Adipocyte (in vitro differentiated cells): ENCODE data around the gene CSN2.
"Not testable (repeated sequence)": the region's sequence is repeated elsewhere in the genome, so short reads cannot be mapped to it uniquely, and the experiment has no call there.

Experiments
- DNase-seq: peaks from one replicate; pipeline ENCODE4 v3.0.0-alpha.2; 2015; ENCODE audit warnings: low read depth
- H3K27me3 ChIP-seq: replicated peaks from 2 replicates; pipeline ENCODE4 v1.7.0; 2013; ENCODE audit warnings: mild to moderate bottlenecking, low read length, moderate library complexity; ENCODE audit not compliant: control insufficient read depth, insufficient read depth
- H3K36me3 ChIP-seq: 2 replicates; pipeline ENCODE4 v1.7.0; 2013; ENCODE audit warnings: low read length, mild to moderate bottlenecking, moderate library complexity; ENCODE audit not compliant: control insufficient read depth, insufficient read depth, severe bottlenecking
- H3K4me1 ChIP-seq: 2 replicates; pipeline ENCODE4 v1.7.0; 2013; ENCODE audit warnings: mild to moderate bottlenecking, low read length, moderate library complexity; ENCODE audit not compliant: control insufficient read depth, insufficient read depth
- H3K4me3 ChIP-seq: 2 replicates; pipeline ENCODE4 v1.7.0; 2013; ENCODE audit warnings: mild to moderate bottlenecking, low read length, moderate library complexity
- H3K9ac ChIP-seq: 2 replicates; pipeline ENCODE4 v1.7.0; 2013; ENCODE audit warnings: mild to moderate bottlenecking, low read length, moderate library complexity
- H3K9me3 ChIP-seq: 2 replicates; pipeline ENCODE4 v1.7.0; 2013; ENCODE audit warnings: mild to moderate bottlenecking, low read length, moderate library complexity; ENCODE audit not compliant: control insufficient read depth

CSN2 gene

GRCh38 chr4:69970071-69970470 is 4.5 kb upstream of the CSN2 start:
- Histone ChIP-seq H3K4me1 (no peaks in the 10 kb centered on the region), H3K36me3 (no peaks in the 10 kb centered on the region), H3K9ac (no peak overlapping the region), H3K4me3 (no peak overlapping the region), H3K9me3 (no peaks in the 10 kb centered on the region), H3K27me3 (no peaks in the 10 kb centered on the region)
- peak; percentile 52 for DNase-seq

GRCh38 chr4:69957209-69957608 is 8.3 kb downstream of the CSN2 start:
- Histone ChIP-seq H3K36me3 (no peaks in the 10 kb centered on the region), H3K9ac (no peak overlapping the region), H3K4me3 (no peak overlapping the region), H3K4me1 (peaks cover 16% of the 10 kb centered on the region), H3K9me3 (no peaks in the 10 kb centered on the region), H3K27me3 (no peaks in the 10 kb centered on the region)
- DNase-seq, result no peak

- no peak overlapping the region for H3K4me3 ChIP-seq
- DNase-seq, result no peak
- H3K27me3 ChIP-seq, result no peaks in the 10 kb centered on the region
Observed at GRCh38 chr4:69951602-69952001, 13.9 kb downstream of the CSN2 start.

GRCh38 chr4:69936566-69936965 is 29.0 kb downstream of the CSN2 start:
- peak; percentile 84 for DNase-seq
- Histone ChIP-seq H3K4me3 (no peak overlapping the region), H3K27me3 (no peaks in the 10 kb centered on the region), H3K9me3 (no peaks in the 10 kb centered on the region), H3K36me3 (no peaks in the 10 kb centered on the region), H3K9ac (no peak overlapping the region), H3K4me1 (peaks cover 9% of the 10 kb centered on the region)

More at GRCh38 chr4:69951602-69952001, 13.9 kb downstream of the CSN2 start:
- Histone ChIP-seq H3K9ac (no peak overlapping the region), H3K9me3 (no peaks in the 10 kb centered on the region), H3K36me3 (no peaks in the 10 kb centered on the region), H3K4me1 (peaks cover 9% of the 10 kb centered on the region)

GRCh38 chr4:69934150-69934549 is 31.4 kb downstream of the CSN2 start:
- DNase-seq, result no peak
- Histone ChIP-seq H3K9ac (no peak overlapping the region), H3K4me3 (no peak overlapping the region), H3K4me1 (peaks cover 9% of the 10 kb centered on the region), H3K27me3 (no peaks in the 10 kb centered on the region), H3K9me3 (no peaks in the 10 kb centered on the region), H3K36me3 (no peaks in the 10 kb centered on the region)

GRCh38 chr4:69930768-69931167 is 34.8 kb downstream of the CSN2 start, which contains the start of gene CSN1S1:
TSS of gene CSN1S1 (plus strand) at chr4:69931068. CDS start at chr4:69932556, 1,488 bp downstream.
- H3K4me1 ChIP-seq, result no peaks in the 10 kb centered on the region
- no peaks in the 10 kb centered on the region for H3K9me3 ChIP-seq
- H3K27me3 ChIP-seq, result no peaks in the 10 kb centered on the region
- no peak within 1 kb of the TSS for H3K4me3 ChIP-seq
- no peaks in the 10 kb centered on the region for H3K36me3 ChIP-seq
- H3K9ac ChIP-seq, result no peak within 1 kb of the TSS
- DNase-seq, result no peak

- DNase-seq, H3K27me3 ChIP-seq, H3K4me1 ChIP-seq, H3K9me3 ChIP-seq, H3K9ac ChIP-seq, H3K4me3 ChIP-seq, H3K36me3 ChIP-seq: not testable (repeated sequence)
Observed at GRCh38 chr4:69923782-69924410, 41.6 kb downstream of the CSN2 start.

- no peak overlapping the region for H3K9ac ChIP-seq
- DNase-seq, result no peak
- no peaks in the 10 kb centered on the region for H3K36me3 ChIP-seq
- no peaks in the 10 kb centered on the region for H3K27me3 ChIP-seq
- H3K4me1 ChIP-seq, result no peaks in the 10 kb centered on the region
- no peaks in the 10 kb centered on the region for H3K9me3 ChIP-seq
- H3K4me3 ChIP-seq, result no peak overlapping the region
Observed at GRCh38 chr4:69920874-69921273, 44.7 kb downstream of the CSN2 start.

- H3K4me3 ChIP-seq, result no peak overlapping the region
- peaks cover 40% of the 10 kb centered on the region for H3K4me1 ChIP-seq
- no peaks in the 10 kb centered on the region for H3K27me3 ChIP-seq
- no peaks in the 10 kb centered on the region for H3K9me3 ChIP-seq
- H3K9ac ChIP-seq, result no peak overlapping the region
- DNase-seq, result peak; percentile 94
- H3K36me3 ChIP-seq, result no peaks in the 10 kb centered on the region
Observed at GRCh38 chr4:69910016-69910782, 55.3 kb downstream of the CSN2 start.

GRCh38 chr4:69909195-69909594 is 56.3 kb downstream of the CSN2 start:
- peaks cover 40% of the 10 kb centered on the region for H3K4me1 ChIP-seq
- H3K27me3 ChIP-seq, result no peaks in the 10 kb centered on the region
- H3K9me3 ChIP-seq, result no peaks in the 10 kb centered on the region
- no peak for DNase-seq
- no peak overlapping the region for H3K4me3 ChIP-seq
- no peak overlapping the region for H3K9ac ChIP-seq
- H3K36me3 ChIP-seq, result no peaks in the 10 kb centered on the region

GRCh38 chr4:69907151-69907550 is 58.4 kb downstream of the CSN2 start:
- H3K9me3 ChIP-seq, result no peaks in the 10 kb centered on the region

More at GRCh38 chr4:69907151-69907550, 58.4 kb downstream of the CSN2 start:
- Histone ChIP-seq H3K4me1 (peaks cover 36% of the 10 kb centered on the region), H3K4me3 (peak overlapping the region; percentile 17), H3K9ac (no peak overlapping the region), H3K27me3 (no peaks in the 10 kb centered on the region), H3K36me3 (no peaks in the 10 kb centered on the region)
- peak; percentile 58 for DNase-seq
